ENCODE results near the gene ABLIM3. TPM values are rescaled to one million over a fixed set of nuclear protein-coding genes. Genes with fewer than 3 reads are reported as not detected.

Gene ABLIM3
- total and polyA plus RNA-seq, 9 of the 15 experiments (the other 6 are each of a cell fraction or from before 2014, with no cell fraction given), result 0.03 to 0.38 (median 0.11) TPM

DNA sequence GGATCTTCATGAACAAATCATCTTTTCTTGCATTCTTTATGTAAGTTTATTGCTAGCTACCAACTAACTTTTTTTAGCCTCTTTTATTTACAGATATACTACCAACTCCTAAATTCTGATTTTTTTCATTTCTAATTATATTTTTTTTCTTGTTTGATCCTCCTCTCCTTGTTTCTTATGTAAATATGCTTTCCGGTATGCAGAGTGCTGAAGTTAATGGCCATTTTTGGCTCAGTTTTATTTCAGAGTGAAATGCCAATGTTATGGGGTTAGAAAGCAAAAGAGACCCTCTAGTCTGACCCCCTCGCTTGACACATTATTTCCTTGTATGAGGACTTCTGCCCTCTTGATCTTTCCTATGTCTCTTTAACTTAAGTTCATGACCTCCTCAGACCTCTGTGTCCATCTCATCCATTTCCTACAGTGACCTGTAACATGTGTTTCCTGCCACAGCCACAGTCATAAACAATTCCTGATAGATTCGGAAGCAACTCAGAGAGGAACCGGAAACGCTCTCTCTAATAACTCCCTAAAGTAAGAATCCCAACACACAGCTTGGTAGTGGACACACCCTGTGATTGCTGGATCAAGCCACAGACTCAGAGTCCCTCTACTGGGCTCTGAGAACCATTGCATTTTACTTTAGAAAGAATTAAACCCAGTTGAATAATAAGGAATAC, 87.5 kb downstream of the ABLIM3 start (continued):
- TF ChIP-seq, protein P1, sequence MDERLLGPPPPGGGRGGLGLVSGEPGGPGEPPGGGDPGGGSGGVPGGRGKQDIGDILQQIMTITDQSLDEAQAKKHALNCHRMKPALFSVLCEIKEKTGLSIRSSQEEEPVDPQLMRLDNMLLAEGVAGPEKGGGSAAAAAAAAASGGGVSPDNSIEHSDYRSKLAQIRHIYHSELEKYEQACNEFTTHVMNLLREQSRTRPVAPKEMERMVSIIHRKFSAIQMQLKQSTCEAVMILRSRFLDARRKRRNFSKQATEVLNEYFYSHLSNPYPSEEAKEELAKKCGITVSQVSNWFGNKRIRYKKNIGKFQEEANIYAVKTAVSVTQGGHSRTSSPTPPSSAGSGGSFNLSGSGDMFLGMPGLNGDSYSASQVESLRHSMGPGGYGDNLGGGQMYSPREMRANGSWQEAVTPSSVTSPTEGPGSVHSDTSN (CRISPR knock-in tag; IDR thresholded peaks at IDR 0.05; ENCODE audit: low read depth), result no peak
- TF ChIP-seq, protein P1 (tag; conservative IDR thresholded peaks at IDR 0.05; ENCODE audit: low read depth), result no peak
- TF ChIP-seq C11orf30 (IDR thresholded peaks at IDR 0.05; ENCODE audit: low read depth) (no peak), SREBF1 (IDR thresholded peaks at IDR 0.05; ENCODE audit: borderline replicate concordance, low read depth, low read length) (no peak), ZNF165 (CRISPR knock-in tag; IDR thresholded peaks at IDR 0.05; ENCODE audit: borderline replicate concordance) (no peak), PML (IDR thresholded peaks at IDR 0.05; ENCODE audit: low read length) (no peak), DNMT1 (IDR thresholded peaks at IDR 0.05) (no peak), TAF15 (IDR thresholded peaks at IDR 0.05; ENCODE audit: low read depth, low read length) (no peak), BACH1 (tag; IDR thresholded peaks at IDR 0.05) (no peak), U2AF1 (optimal IDR thresholded peaks at IDR 0.05; ENCODE audit: low read depth, low read length) (no peak), CTCF (IDR thresholded peaks at IDR 0.05 in 2 of 3, conservative IDR thresholded peaks at IDR 0.05 in 1 of 3; ENCODE audit: insufficient read depth in 2 of 3, low read depth in 1 of 3, low read length in 3 of 3) (peak; percentile 58 to 87 (median 59)), ZNF347 (CRISPR knock-in tag; IDR thresholded peaks at IDR 0.05; ENCODE audit: low read depth) (no peak), SREBF2 (CRISPR knock-in tag; IDR thresholded peaks at IDR 0.05) (no peak), CBFB (CRISPR knock-in tag; IDR thresholded peaks at IDR 0.05) (no peak), NCOA2 (IDR thresholded peaks at IDR 0.05; ENCODE audit: partially characterized antibody in 2 of 2) (no peak), YY1 (IDR thresholded peaks at IDR 0.05; ENCODE audit: borderline replicate concordance in 1 of 3, control insufficient read depth in 1 of 3, extremely low read depth in 1 of 3, insufficient read depth in 3 of 3, insufficient read length in 1 of 3, insufficient replicate concordance in 2 of 3, low read depth in 1 of 3, low read length in 2 of 3) (no peak), ZNF561 (CRISPR knock-in tag; conservative IDR thresholded peaks at IDR 0.05) (no peak), ZKSCAN8 (CRISPR knock-in tag; IDR thresholded peaks at IDR 0.05) (peak; percentile 47; the same call in 1 of the 2 replicates), MTA2 (IDR thresholded peaks at IDR 0.05; ENCODE audit: low read depth) (no peak)
- TF ChIP-seq, protein P2, sequence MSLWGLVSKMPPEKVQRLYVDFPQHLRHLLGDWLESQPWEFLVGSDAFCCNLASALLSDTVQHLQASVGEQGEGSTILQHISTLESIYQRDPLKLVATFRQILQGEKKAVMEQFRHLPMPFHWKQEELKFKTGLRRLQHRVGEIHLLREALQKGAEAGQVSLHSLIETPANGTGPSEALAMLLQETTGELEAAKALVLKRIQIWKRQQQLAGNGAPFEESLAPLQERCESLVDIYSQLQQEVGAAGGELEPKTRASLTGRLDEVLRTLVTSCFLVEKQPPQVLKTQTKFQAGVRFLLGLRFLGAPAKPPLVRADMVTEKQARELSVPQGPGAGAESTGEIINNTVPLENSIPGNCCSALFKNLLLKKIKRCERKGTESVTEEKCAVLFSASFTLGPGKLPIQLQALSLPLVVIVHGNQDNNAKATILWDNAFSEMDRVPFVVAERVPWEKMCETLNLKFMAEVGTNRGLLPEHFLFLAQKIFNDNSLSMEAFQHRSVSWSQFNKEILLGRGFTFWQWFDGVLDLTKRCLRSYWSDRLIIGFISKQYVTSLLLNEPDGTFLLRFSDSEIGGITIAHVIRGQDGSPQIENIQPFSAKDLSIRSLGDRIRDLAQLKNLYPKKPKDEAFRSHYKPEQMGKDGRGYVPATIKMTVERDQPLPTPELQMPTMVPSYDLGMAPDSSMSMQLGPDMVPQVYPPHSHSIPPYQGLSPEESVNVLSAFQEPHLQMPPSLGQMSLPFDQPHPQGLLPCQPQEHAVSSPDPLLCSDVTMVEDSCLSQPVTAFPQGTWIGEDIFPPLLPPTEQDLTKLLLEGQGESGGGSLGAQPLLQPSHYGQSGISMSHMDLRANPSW (CRISPR knock-in tag; IDR thresholded peaks at IDR 0.05), result no peak

All from K562 (cell line).